Astrocyte of the spinal cord (primary cell): Measurements from ENCODE around the gene WDR64.

ENCODE experiments used
- DNase-seq: peaks from one replicate; pipeline ENCODE4 v3.0.0; 2011; ENCODE audit warnings: low read depth, low spot score
- H3K4me3 ChIP-seq: 2 replicates; pipeline ENCODE4 v1.5.1; 2011; ENCODE audit warnings: low read depth, mild to moderate bottlenecking, low read length, moderate library complexity
- in situ Hi-C: cut with HindIII; loops from 2 replicates; pipeline ENCODE4 v1.10.0; 2017; ENCODE audit warnings: low sequenced_read_pairs
- TF ChIP-seq, protein P1 (sequence below): IDR thresholded peaks from 2 replicates; pipeline ENCODE4 v1.5.1; 2012; ENCODE audit warnings: low read depth, mild to moderate bottlenecking, low read length, inconsistent platforms

Gene WDR64

DNA sequence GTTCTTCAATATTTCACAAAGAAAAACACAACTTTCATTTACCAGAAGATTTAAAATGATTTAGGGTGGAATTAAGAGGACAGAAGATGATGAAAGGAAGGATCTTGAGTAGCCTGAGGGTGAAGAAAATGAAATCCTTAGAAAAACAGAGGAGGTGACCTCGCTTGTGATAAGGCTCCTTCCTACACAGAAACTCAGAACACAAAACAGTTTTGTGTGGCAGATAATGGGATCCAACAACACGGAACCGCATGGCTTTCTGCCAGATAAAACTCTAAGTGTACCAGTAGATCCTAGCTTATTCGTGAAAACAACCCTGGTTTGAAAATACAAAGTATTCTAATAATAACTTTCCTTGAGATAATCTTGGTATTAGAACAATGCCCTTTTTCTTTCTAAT is 121.9 kb downstream of the WDR64 start:
- in situ Hi-C loops, result no loop called here
- no peak for DNase-seq
- TF ChIP-seq, protein P1, sequence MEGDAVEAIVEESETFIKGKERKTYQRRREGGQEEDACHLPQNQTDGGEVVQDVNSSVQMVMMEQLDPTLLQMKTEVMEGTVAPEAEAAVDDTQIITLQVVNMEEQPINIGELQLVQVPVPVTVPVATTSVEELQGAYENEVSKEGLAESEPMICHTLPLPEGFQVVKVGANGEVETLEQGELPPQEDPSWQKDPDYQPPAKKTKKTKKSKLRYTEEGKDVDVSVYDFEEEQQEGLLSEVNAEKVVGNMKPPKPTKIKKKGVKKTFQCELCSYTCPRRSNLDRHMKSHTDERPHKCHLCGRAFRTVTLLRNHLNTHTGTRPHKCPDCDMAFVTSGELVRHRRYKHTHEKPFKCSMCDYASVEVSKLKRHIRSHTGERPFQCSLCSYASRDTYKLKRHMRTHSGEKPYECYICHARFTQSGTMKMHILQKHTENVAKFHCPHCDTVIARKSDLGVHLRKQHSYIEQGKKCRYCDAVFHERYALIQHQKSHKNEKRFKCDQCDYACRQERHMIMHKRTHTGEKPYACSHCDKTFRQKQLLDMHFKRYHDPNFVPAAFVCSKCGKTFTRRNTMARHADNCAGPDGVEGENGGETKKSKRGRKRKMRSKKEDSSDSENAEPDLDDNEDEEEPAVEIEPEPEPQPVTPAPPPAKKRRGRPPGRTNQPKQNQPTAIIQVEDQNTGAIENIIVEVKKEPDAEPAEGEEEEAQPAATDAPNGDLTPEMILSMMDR, result no peak
- H3K4me3 ChIP-seq, result no peak overlapping the region

DNA sequence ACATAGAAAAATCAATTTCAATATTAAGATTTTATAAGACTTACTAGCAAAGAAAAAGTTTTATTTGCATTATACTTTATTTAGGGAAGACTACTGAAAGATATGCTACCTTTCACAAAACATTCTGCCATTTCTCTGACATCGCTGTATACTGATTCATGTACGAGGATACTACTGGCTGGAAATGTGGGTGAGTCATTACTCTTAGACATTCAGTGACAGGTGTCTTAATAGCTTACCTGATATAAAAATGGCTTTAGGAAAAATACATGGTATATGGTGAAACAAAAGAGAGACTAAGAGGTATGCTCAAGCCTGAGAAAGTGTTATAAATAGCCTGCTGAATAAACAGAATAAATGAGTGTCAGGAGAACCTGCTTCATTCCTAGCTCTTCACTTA is 122.9 kb downstream of the WDR64 start:
- in situ Hi-C loops, result no loop called here
- no peak for DNase-seq
- H3K4me3 ChIP-seq, result no peak overlapping the region
- TF ChIP-seq, protein P1, result no peak

DNA sequence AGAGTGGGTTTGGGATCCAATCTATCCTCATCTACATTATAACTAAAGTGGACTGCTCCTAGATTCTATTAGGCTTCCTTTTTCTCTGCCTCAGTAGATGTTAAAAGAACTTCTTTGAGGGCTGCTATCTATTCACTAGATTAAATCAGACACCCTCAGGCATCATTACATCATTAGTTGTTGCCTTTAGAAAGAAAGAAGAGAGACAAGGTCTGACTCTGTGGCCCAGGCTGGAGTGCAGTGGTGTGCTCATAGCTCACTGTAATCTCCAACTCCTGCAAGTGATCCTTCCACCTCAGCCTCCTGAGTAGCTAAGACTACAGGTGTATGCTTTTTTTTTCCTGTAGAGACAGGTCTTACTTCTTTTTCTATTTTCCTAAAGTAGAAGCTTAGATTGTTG is 124.8 kb downstream of the WDR64 start:
- no peak overlapping the region for H3K4me3 ChIP-seq
- no peak for DNase-seq
- TF ChIP-seq, protein P1, result no peak
- in situ Hi-C loops, result no loop called here

- in situ Hi-C loops, result no loop called here
These were observed 126.0 kb downstream of the WDR64 start for GRCh38 chr1:241778117-241778516.

GRCh38 chr1:241779897-241780296 is 127.8 kb downstream of the WDR64 start:
- TF ChIP-seq, protein P1, result no peak
- in situ Hi-C loops, result no loop called here
- DNase-seq, result no peak
- no peak overlapping the region for H3K4me3 ChIP-seq

More at GRCh38 chr1:241778117-241778516, 126.0 kb downstream of the WDR64 start:
- H3K4me3 ChIP-seq, result no peak overlapping the region
- TF ChIP-seq, protein P1, result no peak
- no peak for DNase-seq

- no peak for DNase-seq
- in situ Hi-C loops, result no loop called here
- no peak overlapping the region for H3K4me3 ChIP-seq
- TF ChIP-seq, protein P1, result no peak
These were observed 130.3 kb downstream of the WDR64 start for GRCh38 chr1:241782396-241782795.

GRCh38 chr1:241787691-241788090 is 135.6 kb downstream of the WDR64 start:
- no peak for DNase-seq
- TF ChIP-seq, protein P1, result no peak
- no peak overlapping the region for H3K4me3 ChIP-seq
- in situ Hi-C loops, result no loop called here
